Measurements from ENCODE around the gene MEGF11. TPM values are rescaled to one million over a fixed set of nuclear protein-coding genes. Genes with fewer than 3 reads are reported as not detected.
A peak's percentile ranks its signal among the peaks of the same experiment; 100 is the strongest.

Gene MEGF11
- polyA plus RNA-seq, 1 of the 3 experiments (the other 2 are of a cell fraction): not detected

DNA sequence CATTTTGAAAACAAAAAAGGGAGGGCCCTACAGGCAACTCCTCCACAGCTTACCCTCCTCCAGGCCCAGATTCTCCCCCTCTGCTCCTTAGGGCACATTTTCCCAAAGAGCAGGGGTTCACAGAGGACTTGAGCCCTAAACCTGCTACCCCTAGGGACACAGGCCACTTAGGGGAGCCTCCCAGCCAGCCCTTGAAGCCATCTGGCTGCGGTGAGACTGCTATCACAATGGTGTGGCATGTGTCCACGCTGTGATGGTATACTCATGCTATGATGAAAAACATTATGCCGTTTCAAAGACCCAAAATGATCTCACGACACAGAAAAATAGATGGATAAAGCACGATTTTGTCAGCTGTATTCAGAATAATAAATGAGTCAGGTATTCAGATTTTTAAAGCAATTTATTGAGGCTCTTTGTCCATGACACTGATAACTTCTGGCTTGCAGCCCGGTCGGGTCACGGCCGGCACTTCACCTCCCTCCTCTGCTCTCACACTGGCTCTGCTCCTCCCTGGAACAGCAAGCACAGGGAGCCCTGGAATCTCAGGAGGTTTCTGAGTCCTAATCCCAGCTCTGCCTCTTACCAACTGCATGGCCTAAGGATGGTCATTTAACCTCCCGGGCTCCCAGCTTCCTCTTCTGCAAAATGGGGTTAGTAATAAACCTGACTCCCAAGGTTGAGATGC is 115.3 kb downstream of the MEGF11 start:
- Histone ChIP-seq H3K79me2 (ENCODE audit: insufficient read depth) (no peaks in the 10 kb centered on the region), H3K4me3 (ENCODE audit: low read depth in 2 of 2, low read length in 1 of 2) (no peak overlapping the region), H3F3A (replicated peaks; ENCODE audit: insufficient read depth) (no peaks in the 10 kb centered on the region), H3K9ac (no peak overlapping the region), H3K4me2 (no peak overlapping the region), H3K36me3 (replicated peaks in 1 of 2; ENCODE audit: control insufficient read depth in 1 of 2, insufficient read depth in 2 of 2, low read length in 1 of 2) (no peaks in the 10 kb centered on the region), H3K9me2 (no peaks in the 10 kb centered on the region), H3K27me3 (ENCODE audit: insufficient read depth) (peaks cover 21% of the 10 kb centered on the region; the same call in 1 of the 2 replicates), H3K9me3 (no peaks in the 10 kb centered on the region), H3K4me1 (ENCODE audit: control insufficient read depth in 1 of 2, insufficient read depth in 2 of 2, low read depth in 1 of 2, low read length in 1 of 2) (peaks cover 0 to 56% of the 10 kb centered on the region in 2 experiments; a peak in 2 of 4 replicates), H3K27ac (ENCODE audit: low read depth in 2 of 2, low read length in 1 of 2) (peak overlapping the region in 1 of 2 experiments; percentile 89; a peak in 2 of 4 replicates), H4K20me1 (ENCODE audit: insufficient read depth) (no peaks in the 10 kb centered on the region), H2AFZ (ENCODE audit: low read depth) (no peak overlapping the region)
- TF ChIP-seq SIN3A (IDR thresholded peaks at IDR 0.05; ENCODE audit: borderline replicate concordance, low read depth, low read length) (no peak), MAX (IDR thresholded peaks at IDR 0.05; ENCODE audit: low read depth) (no peak), RCOR1 (IDR thresholded peaks at IDR 0.05; ENCODE audit: low read length) (no peak), EZH2phosphoT487 (IDR thresholded peaks at IDR 0.05; ENCODE audit: borderline replicate concordance, low read depth) (no peak), RXRA (IDR thresholded peaks at IDR 0.05; ENCODE audit: borderline replicate concordance, low read depth) (no peak), ELF1 (IDR thresholded peaks at IDR 0.05) (no peak), YY1 (IDR thresholded peaks at IDR 0.05; ENCODE audit: low read depth) (no peak), MXI1 (IDR thresholded peaks at IDR 0.05; ENCODE audit: low read depth, low read length) (no peak), FOXJ3 (CRISPR knock-in tag; IDR thresholded peaks at IDR 0.05) (no peak)
- DNase-seq: peak; percentile 60
- CTCF ChIA-PET: interaction anchor here (0.9 to 2.6 kb wide), 2 partner anchors 14 to 49 kb away, joined by 3 to 7 read pairs; no protein-coding TSS in a partner anchor
- WGBS (ENCODE audit: low lambda C conversion rate): 46% methylated on average over 10 of the region's 10 CpGs
- POLR2A ChIA-PET: no interaction called here

- Histone ChIP-seq H2AFZ (ENCODE audit: low read depth) (no peak overlapping the region), H3K9me2 (no peaks in the 10 kb centered on the region), H3K4me1 (ENCODE audit: control insufficient read depth in 1 of 2, insufficient read depth in 2 of 2, low read depth in 1 of 2, low read length in 1 of 2) (peaks cover 0 to 53% of the 10 kb centered on the region in 2 experiments; a peak in 2 of 4 replicates), H3K4me2 (no peak overlapping the region), H3K4me3 (ENCODE audit: low read depth in 2 of 2, low read length in 1 of 2) (no peak overlapping the region), H3K27ac (ENCODE audit: low read depth in 2 of 2, low read length in 1 of 2) (no peak overlapping the region), H3K27me3 (ENCODE audit: insufficient read depth) (peaks cover 21% of the 10 kb centered on the region; the same call in 1 of the 2 replicates), H4K20me1 (ENCODE audit: insufficient read depth) (no peaks in the 10 kb centered on the region), H3K9me3 (no peaks in the 10 kb centered on the region), H3F3A (replicated peaks; ENCODE audit: insufficient read depth) (no peaks in the 10 kb centered on the region), H3K9ac (no peak overlapping the region), H3K36me3 (replicated peaks in 1 of 2; ENCODE audit: control insufficient read depth in 1 of 2, insufficient read depth in 2 of 2, low read length in 1 of 2) (no peaks in the 10 kb centered on the region), H3K79me2 (ENCODE audit: insufficient read depth) (no peaks in the 10 kb centered on the region)
- CTCF ChIA-PET: no interaction called here
- TF ChIP-seq NRF1 (IDR thresholded peaks at IDR 0.05; ENCODE audit: low read depth, low read length) (no peak), SMC3 (IDR thresholded peaks at IDR 0.05; ENCODE audit: low read depth, low read length) (no peak), RCOR1 (IDR thresholded peaks at IDR 0.05; ENCODE audit: low read length) (no peak), MEF2A (IDR thresholded peaks at IDR 0.05; ENCODE audit: borderline replicate concordance, low read depth) (no peak), CHD2 (IDR thresholded peaks at IDR 0.05; ENCODE audit: low read length, partially characterized antibody) (no peak), GATA2 (CRISPR knock-in tag; IDR thresholded peaks at IDR 0.05) (no peak), TEAD4 (IDR thresholded peaks at IDR 0.05; ENCODE audit: borderline replicate concordance, insufficient read depth) (no peak)
- TF ChIP-seq, protein P1, sequence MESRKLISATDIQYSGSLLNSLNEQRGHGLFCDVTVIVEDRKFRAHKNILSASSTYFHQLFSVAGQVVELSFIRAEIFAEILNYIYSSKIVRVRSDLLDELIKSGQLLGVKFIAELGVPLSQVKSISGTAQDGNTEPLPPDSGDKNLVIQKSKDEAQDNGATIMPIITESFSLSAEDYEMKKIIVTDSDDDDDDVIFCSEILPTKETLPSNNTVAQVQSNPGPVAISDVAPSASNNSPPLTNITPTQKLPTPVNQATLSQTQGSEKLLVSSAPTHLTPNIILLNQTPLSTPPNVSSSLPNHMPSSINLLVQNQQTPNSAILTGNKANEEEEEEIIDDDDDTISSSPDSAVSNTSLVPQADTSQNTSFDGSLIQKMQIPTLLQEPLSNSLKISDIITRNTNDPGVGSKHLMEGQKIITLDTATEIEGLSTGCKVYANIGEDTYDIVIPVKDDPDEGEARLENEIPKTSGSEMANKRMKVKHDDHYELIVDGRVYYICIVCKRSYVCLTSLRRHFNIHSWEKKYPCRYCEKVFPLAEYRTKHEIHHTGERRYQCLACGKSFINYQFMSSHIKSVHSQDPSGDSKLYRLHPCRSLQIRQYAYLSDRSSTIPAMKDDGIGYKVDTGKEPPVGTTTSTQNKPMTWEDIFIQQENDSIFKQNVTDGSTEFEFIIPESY (IDR thresholded peaks at IDR 0.05; ENCODE audit: borderline replicate concordance, low read depth): no peak
- POLR2A ChIA-PET: no interaction called here
- no peak for DNase-seq
- 69% methylated on average over 2 of the region's 2 CpGs for WGBS (ENCODE audit: low lambda C conversion rate)
Observed at GRCh38 chr15:66136948-66137347, 116.6 kb downstream of the MEGF11 start.
